NCI-H345 treated with DMSO at 0.1 percent for 48 hours (cell line): ENCODE results near the gene SGSM1.
"Not testable (repeated sequence)": the region's sequence is repeated elsewhere in the genome, so short reads cannot be mapped to it uniquely, and the experiment has no call there.

Experiments used
- DNase-seq: peaks from one replicate; lab custom pipeline; 2025; ENCODE audit not compliant: unreplicated experiment; lab: John Stamatoyannopoulos, UW

The SGSM1 gene

DNA sequence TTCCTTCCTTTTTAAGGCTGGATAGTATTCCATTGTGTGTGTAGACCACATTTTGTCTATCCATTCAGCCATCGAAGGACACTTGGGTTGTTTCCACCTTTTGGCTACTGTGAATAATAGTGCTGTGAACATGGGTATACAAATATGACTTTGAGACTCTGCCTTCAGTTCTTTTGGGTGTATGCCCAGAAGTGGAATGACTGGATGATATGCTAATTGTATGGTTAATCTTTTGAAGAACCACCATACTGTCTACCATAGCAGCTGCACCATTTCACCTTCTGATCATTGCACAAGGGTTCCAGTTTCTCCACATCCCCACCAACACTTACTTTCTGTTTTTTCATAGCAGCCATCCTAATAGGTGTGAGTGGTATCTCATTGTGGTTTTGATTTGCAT lies 30.3 kb downstream of the SGSM1 start:
- DNase-seq = no peak

DNA sequence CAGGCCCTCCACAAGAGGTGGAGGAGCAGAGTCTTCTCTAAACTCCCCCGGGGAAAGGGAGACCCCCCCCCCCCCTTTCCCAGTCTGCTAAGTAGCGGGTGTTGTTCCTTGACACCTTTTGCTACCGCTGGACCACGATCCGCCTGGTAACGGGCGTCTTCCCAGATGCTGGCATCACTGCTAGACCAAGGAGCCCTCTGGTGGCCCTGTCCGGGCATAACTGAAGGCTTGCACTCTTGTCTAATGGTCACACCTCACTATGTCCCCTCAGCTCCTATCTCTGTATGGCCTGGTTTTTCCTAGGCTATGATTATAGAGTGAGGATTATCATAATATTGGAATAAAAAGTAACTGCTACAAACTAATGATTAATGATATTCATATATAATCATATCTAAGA lies 31.5 kb downstream of the SGSM1 start:
- not testable (repeated sequence) for DNase-seq

DNA sequence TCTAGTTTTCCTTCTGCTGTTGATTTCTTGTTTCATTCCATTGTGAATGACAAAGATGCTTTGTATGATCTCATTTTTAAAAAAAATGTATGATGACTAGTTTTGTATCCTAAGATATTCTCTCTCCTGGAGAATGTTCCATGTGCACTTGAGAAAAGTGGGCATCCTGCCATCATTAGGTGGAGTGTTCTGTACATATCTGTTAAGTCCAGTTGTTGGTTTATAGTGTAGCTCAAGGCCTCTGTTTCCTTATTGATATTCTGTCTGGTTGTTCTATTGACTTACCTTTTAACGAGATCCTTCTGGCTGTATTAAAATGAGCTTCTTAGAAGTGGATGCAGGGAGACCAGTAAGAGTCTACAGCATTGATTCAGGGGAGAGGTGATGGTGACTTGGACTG lies 35.2 kb downstream of the SGSM1 start:
- DNase-seq = no peak

DNA sequence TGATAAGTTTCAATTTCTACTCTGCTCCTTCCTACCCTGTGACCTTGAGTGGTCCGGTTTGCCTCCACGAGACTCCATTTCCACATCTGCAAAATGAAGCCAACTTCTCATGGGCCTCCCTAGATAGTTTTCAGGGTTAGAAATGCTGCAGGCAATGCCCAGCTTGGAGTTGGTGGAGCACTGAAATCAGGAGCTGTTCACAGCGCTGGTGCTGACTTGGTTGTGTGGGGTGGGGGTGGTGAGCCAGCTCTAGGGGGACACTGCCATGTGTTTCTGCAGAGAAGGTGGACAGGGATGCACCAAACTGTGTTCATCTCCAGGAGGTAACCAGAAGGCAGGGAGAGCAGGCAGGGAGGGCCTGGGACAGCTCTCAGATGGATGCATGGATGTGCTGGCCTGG lies 37.0 kb downstream of the SGSM1 start:
- DNase-seq = no peak

DNA sequence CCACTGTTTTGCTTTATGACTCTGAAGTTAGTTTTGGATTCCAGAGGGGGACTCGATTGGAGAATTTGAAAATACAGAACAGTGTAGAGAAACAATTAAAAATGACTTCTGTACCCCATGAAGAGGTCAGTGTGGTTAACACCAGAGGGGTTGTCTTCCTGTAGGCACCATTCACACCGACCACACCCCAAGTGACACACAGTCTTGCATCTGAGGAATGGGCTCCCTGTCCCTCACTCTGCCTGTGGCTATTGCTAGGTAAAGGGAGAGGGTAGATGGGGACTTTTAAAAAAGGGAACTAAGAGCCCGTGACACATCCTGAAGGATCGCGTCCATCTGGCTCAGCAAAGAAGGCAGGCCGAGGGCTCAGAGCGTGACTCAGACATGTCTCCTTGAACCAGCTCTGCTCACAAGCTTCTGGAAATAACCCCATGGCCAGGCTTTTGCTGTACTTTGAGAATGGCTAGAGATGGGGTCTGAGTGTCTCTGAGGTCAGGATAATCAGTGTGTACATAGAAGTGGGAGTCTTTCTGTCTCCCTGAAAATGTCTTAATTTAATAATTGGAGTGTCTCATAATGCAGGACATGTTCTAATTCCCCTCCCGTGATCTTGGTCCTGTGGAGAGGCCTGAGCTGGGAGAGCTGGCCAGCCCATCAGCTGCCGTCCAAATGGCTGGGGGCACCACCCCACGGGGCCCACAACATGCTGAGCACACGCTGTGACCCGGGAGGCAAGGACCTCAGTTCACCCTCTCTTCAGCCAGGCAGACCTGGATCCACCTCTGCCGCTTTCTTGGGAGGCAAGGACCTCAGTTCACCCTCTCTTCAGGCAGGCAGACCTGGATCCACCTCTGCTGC lies 39.3 kb downstream of the SGSM1 start:
- DNase-seq = no peak

DNA sequence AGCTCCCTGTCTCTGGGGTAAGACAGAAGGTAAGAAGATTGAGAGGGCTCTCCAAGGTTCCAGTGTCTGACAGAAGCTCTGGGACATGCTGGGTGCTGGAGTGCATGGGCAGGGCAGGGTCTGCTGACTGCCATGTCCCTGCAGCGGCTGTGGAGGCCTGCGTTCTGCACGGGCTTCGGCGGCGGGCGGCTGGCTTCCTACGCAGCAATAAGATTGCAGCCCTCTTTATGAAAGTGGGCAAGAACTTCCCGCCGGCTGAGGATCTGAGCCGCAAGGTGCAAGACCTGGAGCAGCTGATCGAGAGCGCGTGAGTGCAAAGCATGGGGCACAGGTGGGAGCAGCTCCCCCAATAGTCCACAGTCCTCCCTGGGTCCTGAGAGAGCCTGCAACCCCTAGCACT lies 41.5 kb downstream of the SGSM1 start:
- no peak for DNase-seq

DNA sequence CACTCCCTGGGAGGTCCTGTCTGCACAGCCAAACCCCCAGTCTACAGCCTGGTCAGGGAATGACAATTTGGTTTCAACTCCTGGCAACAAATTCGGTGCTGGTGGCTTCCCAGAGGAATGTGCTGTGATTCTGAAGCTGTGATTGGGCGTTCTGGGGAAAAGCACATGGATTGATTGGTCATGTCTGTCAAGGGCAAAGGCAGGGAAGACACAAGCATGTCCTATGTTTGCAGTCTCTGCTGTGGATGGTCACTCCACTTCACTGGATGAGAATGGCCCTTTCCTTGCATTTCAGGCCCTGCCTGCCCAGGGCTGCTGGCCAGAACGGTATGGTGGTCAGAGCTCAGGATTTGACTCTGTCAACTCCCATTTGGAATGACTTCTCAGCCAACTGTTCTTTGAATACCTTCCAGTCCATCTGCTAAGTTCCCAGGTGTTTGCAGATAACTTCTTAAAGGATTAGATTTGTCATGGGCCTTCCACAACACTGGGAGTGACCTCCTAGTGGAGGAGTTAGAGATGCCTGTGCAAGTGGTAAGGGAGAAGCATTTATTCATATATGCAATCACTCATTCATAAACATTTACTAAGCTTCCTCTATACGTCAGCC lies 42.7 kb downstream of the SGSM1 start:
- no peak for DNase-seq

DNA sequence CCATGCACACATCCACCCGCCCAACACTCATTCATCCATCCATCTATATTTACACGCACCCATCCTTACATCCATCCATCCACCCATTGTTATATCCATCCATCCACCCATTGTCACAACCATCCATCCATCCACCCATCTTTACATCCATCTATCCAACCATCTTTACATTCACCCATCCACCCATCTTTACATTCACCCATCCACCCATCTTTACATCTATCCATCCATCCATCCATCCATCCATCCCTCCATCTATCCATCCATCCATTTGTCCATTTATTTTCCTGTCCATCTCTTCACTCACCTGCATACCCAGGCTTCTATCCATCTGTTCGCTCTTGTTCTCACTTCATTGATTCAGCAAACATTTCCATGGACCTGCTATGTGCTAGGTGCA lies 49.8 kb downstream of the SGSM1 start:
- no peak for DNase-seq

DNA sequence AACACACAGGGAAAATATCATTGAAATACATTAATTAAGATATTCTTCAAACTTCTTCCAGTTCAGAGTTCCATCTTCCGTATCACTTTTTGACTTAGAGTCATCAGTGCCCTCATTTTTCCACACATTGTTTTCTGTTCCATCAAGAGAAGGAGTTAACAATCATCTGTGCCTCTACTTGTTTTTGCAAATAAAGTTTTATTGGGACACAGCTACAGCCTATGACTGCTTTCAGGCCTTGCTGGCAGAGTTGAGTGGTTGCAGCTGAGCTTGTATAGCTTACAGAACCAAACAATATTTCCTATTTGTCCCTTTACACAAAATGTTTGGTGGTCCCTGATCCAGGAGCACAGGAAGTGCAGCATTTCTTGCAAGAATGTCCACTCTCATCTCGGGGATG lies 51.6 kb downstream of the SGSM1 start:
- DNase-seq = no peak

DNA sequence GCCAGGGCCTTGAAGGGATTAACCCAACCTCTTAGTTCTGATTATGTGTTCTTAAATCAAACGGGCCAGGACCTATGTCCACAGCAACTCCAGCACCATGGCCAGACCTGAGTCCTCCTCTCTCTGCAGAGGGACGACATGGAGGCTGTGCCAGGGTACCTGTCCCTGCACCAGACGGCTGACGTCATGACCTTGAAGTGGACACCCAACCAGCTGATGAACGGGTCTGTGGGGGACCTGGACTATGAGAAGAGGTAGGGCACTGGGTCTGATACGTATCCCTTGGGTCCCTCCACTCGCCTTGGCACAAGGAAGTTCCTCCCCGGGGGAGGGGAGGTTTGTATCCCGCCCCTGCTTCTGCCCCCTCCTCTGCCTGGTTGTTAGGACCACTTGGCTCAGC lies 53.6 kb downstream of the SGSM1 start:
- no peak for DNase-seq

DNA sequence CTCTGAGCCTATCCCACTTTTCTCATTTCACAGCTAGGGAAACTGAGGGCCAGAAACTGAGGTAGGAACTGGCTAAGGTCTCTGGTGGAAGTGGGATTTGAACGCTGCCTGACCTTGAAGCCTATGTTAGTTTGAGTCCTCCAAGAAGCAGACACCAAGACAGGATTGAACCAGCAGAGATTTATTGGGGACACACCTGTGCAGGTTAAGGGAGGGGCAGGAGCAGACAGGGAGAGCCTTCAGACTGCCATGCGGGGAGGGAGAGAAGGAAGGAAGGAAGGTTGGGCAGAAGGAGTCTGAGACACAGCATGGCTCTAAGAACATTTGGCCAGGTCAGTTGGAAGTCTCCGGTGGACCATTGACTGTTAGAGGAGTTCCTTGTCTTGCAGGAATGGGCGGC lies 59.5 kb downstream of the SGSM1 start:
- no peak for DNase-seq

DNA sequence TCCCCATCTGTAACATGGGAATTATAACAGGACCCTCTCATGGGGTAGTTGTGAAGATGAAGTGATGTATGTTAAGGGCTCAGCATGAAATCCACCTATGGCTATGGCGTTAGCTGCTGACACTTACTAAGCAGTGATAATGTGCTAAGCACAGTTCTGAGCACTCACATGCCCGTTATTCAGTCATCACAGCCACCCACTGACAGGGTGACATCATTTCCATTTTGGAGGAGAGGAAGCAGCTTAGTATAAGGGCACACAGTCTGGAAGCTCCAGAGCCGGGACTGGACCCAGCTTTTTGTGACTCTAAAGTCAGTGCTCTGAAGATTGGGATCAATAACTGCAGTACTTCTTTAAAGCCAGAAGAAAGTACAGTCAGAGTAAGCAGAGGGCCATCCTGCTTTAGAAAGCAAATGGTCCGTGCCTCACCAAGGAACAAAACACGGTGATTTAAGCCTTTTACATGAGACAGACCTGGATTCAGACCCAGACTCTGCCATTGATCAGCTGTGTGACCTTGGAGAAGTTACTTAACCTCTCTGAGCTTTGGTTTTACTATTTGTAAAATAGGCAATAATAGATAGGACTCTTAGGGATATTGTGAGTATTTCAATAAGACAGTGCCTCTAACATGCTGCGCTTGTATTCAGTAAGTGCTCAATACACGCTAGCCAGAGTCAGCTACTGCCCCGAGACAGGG lies 61.5 kb downstream of the SGSM1 start:
- no peak for DNase-seq

DNA sequence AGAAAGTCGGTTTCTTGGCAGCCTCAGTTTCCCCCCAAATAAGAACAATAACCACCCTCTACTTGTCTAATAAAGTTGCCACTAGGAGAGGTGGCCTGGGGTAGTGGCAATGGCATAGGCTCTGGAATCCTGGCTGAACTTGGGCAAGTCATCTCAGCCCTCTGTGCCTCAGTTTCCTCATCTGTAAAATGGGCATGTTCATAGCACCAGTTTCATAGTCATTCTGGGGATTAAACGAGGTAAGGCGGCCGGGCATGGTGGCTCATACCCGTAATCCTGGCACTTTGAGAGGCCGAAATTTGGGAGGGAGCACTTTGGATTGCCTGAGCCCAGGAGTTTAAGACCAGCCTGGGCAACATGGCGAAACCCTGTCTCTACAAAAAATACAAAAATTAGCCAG lies 63.0 kb downstream of the SGSM1 start:
- no peak for DNase-seq

DNA sequence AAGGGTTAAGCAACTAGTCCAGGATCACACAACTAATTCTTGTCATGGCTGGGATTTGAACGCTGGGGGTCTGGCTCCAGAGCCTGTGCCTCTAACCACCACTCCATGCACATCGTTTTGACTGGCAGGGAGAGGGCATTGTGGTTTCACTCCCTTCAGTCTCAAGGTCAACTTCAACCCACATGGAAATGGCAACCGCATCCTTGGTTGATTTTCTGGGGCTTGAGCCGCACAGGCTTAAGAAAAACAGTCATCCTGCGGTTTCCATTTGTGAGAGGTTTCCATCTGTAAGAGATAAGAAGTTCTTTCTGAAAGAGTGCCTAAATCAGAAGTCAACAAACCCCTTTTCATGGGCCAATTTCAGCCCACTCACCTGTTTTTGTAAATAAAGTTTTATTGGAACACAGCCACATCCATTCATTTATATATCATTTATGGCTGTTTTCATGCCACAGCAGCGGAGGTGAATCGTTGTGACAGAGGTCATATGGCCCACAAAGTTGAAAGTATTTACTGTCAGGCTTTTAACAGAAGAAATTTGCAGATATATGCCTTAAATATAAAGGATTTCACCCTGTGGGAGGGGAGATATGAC lies 65.7 kb downstream of the SGSM1 start:
- no peak for DNase-seq

DNA sequence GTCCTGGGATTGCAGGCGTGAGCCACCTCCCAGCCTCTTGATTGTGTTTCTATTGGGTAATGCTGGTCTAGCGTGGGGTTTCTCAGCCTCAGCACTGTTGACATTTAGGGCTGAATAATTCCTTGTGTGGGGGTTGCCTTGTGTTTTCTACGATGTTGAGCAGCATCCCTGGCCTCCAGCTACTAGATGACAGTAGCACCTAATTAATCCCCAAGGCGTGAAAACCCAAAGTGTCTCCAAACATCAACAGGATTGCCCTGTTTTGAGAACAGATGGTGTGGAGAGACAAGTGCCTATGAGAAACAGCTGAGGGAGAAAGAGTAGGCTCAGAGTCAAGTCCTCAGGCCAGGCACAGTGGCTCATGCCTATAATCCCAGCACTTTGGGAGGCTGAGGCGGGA lies 67.2 kb downstream of the SGSM1 start:
- no peak for DNase-seq

DNA sequence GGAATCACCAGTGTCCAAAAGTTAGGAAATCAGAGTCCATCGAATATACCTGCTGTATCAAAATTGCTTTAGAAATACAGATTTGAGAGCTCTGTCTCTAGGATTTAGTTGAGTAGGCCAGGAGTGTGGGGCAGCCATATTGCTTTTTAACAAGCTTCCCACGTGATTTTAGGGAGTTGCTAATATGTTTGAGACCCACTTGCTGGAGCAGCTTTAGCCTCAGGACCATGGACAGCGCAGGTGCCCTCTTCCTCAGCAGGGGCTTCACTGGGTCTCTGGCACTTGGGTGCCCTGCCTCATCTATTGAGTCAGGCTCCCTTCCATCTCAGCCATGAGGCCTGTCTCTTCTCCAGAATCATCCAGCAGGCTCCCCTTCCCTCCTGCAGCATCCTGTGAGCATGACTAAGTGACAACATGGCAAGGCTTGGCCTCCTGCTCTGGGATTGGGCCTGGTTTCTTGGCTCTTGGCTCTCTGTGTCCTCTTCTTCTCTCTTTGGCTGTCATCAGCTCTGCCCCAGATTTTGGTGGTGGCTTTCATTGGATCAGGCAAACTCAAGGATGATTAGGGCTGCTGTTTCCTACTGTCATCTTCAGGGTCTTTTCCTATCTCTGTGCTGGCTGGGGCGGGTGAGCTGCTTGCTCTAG lies 70.0 kb downstream of the SGSM1 start:
- DNase-seq = no peak

DNA sequence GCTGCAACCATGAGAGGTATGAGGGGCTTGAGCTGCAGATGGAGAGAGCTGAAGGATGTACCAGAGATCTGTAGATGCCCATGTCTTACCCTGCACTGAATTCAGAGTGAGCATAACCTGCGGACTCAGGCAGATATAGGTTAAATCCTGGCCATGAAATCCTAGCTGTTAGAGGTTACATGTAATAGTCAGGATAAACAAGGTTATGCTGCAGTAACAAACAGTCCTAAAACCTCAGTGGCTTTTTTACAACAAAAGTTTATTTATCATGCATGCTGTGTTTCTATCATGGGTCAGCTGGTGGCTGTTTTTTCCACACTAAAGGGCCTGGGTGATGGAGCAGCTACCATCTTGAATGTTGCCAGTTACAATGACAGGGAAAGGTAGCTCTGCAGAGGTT lies 70.7 kb downstream of the SGSM1 start:
- no peak for DNase-seq

DNA sequence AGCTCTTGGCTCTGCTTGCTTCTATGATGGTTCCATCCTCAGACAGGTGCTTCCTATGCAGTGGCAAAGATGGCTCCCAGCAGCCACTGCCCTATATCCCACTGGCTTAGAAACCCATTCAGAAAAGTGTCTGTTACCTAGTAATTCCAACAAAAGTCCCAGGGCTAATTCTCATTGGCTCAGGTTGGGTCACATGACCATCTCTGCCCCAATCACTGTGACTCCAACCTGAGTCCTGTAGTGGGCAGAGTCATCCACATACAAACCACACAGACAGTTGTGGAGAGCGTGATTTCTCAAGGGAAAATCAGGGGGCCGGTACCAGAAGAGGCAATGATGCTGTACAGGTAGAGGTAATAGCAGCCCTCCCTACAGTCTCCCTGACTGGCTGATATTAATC lies 73.0 kb downstream of the SGSM1 start:
- DNase-seq = no peak

DNA sequence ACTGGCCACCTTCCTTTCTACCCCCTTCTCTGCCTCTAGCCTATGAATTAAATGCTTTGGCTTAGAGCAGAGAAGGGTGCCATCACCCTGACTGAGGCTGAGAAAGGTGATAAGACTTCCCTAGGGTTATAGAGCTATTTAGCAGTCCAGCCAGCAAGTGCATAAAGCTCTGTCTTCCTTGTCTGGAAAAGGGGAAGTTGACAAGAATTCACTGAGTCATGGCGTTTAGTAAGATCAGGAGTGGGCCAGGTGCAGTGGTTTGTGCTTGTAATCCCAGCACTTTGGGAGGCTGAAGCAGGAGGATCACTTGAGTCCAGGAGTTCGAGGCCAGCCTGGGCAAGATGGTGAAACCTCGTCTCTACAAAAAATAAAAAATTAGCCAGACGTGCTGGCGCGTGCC lies 77.4 kb downstream of the SGSM1 start:
- no peak for DNase-seq

DNA sequence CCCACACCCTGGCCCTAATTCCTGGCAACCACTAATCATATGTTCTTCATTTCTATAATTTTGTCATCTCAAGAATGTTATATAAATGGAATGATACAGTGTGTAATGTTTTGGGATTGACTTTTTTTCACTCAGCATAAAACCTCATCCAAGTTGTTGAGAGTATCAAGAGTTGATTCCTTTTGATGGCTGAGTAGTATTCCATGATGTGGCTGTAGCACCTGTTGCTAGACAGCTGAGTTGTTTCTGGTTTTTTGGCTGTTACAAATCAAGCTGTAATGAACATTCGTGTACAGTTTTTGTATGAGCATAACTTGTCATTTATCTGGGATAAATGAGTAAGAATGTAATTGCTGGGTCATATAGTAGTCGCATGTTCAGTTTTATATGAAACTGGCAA lies 81.2 kb downstream of the SGSM1 start:
- no peak for DNase-seq

DNA sequence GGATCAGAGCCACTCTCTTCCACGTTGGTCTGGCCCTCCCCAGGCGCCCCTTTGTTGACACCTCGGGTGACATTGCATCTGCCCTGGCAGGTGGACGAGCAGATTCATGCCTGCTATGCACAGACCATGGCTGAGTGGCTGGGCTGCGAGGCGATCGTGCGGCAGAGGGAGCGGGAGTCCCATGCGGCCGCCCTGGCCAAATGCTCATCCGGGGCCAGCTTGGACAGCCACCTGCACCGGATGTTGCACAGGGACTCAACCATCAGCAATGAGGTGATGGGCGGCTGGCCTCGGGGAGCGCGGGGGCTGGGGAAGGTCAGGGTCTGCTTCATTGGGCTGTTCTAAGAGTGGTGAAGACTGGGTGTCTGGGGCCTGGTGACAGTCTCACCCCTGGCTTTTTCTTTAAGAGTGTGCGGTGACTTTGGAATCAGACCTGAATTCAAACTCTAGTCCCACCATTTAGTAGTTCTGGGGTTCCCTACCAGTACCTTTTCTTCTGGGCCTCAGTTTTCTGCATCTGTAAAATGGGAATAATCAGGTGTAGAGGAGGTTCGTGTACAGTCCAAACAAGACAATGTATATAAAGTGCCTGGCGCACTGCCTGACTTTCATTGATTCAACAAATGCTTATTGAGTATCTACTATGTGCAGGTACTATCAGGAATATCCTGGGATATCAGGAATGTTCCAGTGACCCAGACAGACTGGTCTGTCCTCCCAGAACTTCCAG lies 87.5 kb downstream of the SGSM1 start:
- no peak for DNase-seq
